ENCODE measurements around the gene BMPR1B.
"Not testable (repeated sequence)": the region's sequence is repeated elsewhere in the genome, so short reads cannot be mapped to it uniquely, and the experiment has no call there.

The BMPR1B gene

DNA sequence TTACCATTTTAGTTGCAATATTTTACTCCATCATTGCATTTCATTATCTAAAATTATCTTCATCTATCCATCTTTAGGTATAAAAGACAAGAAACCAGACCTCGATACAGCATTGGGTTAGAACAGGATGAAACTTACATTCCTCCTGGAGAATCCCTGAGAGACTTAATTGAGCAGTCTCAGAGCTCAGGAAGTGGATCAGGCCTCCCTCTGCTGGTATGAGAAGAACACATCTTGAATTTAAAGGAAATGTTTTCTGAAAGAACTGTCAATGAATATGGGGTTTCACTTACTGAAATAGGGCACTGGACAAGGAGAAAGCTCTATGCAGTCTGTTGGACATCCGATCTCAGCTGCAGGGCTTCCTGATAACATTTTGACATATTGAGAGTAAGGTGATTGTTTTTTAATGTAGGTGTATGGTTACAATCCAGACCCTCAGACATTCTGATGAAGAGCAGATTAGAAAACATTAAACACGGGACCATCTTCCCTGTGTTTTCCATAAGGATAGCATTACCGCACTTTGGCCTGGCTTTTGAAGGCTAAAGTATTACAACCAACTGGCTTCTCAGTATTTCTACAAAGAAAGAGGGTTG lies 367.2 kb downstream of the BMPR1B start:
- Histone ChIP-seq H3K4me1 (ENCODE audit: insufficient read depth, low read length) (peaks cover 12% of the 10 kb centered on the region), H3K9ac (ENCODE audit: low read depth, low read length) (no peak overlapping the region), H3K9me3 (ENCODE audit: insufficient read depth, low read length, severe bottlenecking) (no peaks in the 10 kb centered on the region), H3K36me3 (ENCODE audit: insufficient read depth, low read length) (peaks cover 65% of the 10 kb centered on the region), H4K20me1 (ENCODE audit: insufficient read depth, low read length) (no peaks in the 10 kb centered on the region), H3K27me3 (ENCODE audit: insufficient read depth, low read length, poor library complexity) (no peaks in the 10 kb centered on the region), H3K4me3 (ENCODE audit: low read depth in 1 of 2, low read length in 2 of 2) (no peak overlapping the region), H3K4me2 (ENCODE audit: insufficient read depth, low read length) (no peak overlapping the region), H3K79me2 (ENCODE audit: insufficient read depth, low read length) (no peaks in the 10 kb centered on the region; the same call in 1 of the 2 replicates), H3K27ac (ENCODE audit: low read length) (no peak overlapping the region), H2AFZ (ENCODE audit: low read depth, low read length) (no peak overlapping the region)
- peak; percentile 23 for DNase-seq
- peak; percentile 61; the same call in 2 of the 3 replicates for ATAC-seq (ENCODE audit: insufficient read depth, low read depth)
- TF ChIP-seq EZH2 (IDR thresholded peaks at IDR 0.05; ENCODE audit: borderline replicate concordance, low read depth, low read length, severe bottlenecking): no peak
- TF ChIP-seq, protein P1, sequence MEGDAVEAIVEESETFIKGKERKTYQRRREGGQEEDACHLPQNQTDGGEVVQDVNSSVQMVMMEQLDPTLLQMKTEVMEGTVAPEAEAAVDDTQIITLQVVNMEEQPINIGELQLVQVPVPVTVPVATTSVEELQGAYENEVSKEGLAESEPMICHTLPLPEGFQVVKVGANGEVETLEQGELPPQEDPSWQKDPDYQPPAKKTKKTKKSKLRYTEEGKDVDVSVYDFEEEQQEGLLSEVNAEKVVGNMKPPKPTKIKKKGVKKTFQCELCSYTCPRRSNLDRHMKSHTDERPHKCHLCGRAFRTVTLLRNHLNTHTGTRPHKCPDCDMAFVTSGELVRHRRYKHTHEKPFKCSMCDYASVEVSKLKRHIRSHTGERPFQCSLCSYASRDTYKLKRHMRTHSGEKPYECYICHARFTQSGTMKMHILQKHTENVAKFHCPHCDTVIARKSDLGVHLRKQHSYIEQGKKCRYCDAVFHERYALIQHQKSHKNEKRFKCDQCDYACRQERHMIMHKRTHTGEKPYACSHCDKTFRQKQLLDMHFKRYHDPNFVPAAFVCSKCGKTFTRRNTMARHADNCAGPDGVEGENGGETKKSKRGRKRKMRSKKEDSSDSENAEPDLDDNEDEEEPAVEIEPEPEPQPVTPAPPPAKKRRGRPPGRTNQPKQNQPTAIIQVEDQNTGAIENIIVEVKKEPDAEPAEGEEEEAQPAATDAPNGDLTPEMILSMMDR (IDR thresholded peaks at IDR 0.05; ENCODE audit: borderline replicate concordance, extremely low read depth, low read length, poor library complexity, severe bottlenecking): peak; percentile 56

DNA sequence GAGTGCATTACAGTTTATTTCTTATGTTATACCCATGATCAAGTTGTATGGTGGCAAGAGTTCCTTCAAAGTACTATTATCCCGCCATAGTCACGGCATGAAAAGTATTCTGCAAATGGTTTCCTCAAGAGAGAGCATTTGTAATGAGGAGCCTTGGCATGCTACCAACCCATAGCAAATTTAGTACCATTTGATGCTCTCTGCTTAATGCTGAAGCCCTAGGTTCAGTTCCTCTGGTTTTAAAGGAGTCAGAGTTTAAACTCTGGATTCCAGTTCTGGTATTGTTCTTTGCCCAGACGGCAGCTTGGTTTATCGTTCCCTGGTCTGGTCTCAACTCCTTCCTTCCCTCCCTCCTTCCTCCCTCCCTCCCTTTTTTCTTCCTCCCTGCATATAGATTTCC lies 371.3 kb downstream of the BMPR1B start:
- Histone ChIP-seq H4K20me1 (ENCODE audit: insufficient read depth, low read length) (no peaks in the 10 kb centered on the region), H3K27ac (ENCODE audit: low read length) (no peak overlapping the region), H3K9me3 (ENCODE audit: insufficient read depth, low read length, severe bottlenecking) (peaks cover 4% of the 10 kb centered on the region), H3K79me2 (ENCODE audit: insufficient read depth, low read length) (no peaks in the 10 kb centered on the region; the same call in 1 of the 2 replicates), H3K4me2 (ENCODE audit: insufficient read depth, low read length) (no peak overlapping the region), H3K36me3 (ENCODE audit: insufficient read depth, low read length) (peaks cover 85% of the 10 kb centered on the region), H3K4me1 (ENCODE audit: insufficient read depth, low read length) (peaks cover 16% of the 10 kb centered on the region), H3K27me3 (ENCODE audit: insufficient read depth, low read length, poor library complexity) (no peaks in the 10 kb centered on the region), H3K4me3 (ENCODE audit: low read depth in 1 of 2, low read length in 2 of 2) (no peak overlapping the region), H2AFZ (ENCODE audit: low read depth, low read length) (no peak overlapping the region), H3K9ac (ENCODE audit: low read depth, low read length) (no peak overlapping the region)
- TF ChIP-seq EZH2 (IDR thresholded peaks at IDR 0.05; ENCODE audit: borderline replicate concordance, low read depth, low read length, severe bottlenecking): no peak
- TF ChIP-seq, protein P1 (IDR thresholded peaks at IDR 0.05; ENCODE audit: borderline replicate concordance, extremely low read depth, low read length, poor library complexity, severe bottlenecking): no peak
- ATAC-seq (ENCODE audit: insufficient read depth, low read depth) (no peak), DNase-seq (no peak)

DNA sequence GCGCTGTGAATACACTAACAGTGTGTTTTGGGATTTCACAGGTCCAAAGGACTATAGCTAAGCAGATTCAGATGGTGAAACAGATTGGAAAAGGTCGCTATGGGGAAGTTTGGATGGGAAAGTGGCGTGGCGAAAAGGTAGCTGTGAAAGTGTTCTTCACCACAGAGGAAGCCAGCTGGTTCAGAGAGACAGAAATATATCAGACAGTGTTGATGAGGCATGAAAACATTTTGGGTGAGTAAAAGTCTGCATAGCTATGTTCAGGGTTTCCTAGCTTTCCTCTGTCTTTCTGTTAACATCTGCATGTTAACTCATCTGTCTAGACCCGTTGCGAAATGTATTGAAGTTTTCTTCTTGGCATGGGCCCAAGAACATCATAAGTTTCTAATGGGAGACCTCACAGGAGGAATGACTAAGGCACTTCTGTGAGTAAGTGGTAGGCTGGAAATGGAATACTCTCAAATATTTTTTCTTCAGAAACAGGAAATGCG lies 372.1 kb downstream of the BMPR1B start:
- Histone ChIP-seq H3K36me3 (ENCODE audit: insufficient read depth, low read length) (peaks cover 83% of the 10 kb centered on the region), H3K9ac (ENCODE audit: low read depth, low read length) (no peak overlapping the region), H3K27me3 (ENCODE audit: insufficient read depth, low read length, poor library complexity) (no peaks in the 10 kb centered on the region), H4K20me1 (ENCODE audit: insufficient read depth, low read length) (no peaks in the 10 kb centered on the region), H3K9me3 (ENCODE audit: insufficient read depth, low read length, severe bottlenecking) (peaks cover 5% of the 10 kb centered on the region), H2AFZ (ENCODE audit: low read depth, low read length) (no peak overlapping the region), H3K4me2 (ENCODE audit: insufficient read depth, low read length) (no peak overlapping the region), H3K27ac (ENCODE audit: low read length) (peak overlapping the region; percentile 46; the same call in 1 of the 2 replicates), H3K4me3 (ENCODE audit: low read depth in 1 of 2, low read length in 2 of 2) (no peak overlapping the region), H3K4me1 (ENCODE audit: insufficient read depth, low read length) (peaks cover 16% of the 10 kb centered on the region), H3K79me2 (ENCODE audit: insufficient read depth, low read length) (no peaks in the 10 kb centered on the region; the same call in 1 of the 2 replicates)
- no peak for TF ChIP-seq EZH2 (IDR thresholded peaks at IDR 0.05; ENCODE audit: borderline replicate concordance, low read depth, low read length, severe bottlenecking)
- TF ChIP-seq, protein P1 (IDR thresholded peaks at IDR 0.05; ENCODE audit: borderline replicate concordance, extremely low read depth, low read length, poor library complexity, severe bottlenecking): no peak
- DNase-seq (peak; percentile 43), ATAC-seq (ENCODE audit: insufficient read depth, low read depth) (peak; percentile 84)

DNA sequence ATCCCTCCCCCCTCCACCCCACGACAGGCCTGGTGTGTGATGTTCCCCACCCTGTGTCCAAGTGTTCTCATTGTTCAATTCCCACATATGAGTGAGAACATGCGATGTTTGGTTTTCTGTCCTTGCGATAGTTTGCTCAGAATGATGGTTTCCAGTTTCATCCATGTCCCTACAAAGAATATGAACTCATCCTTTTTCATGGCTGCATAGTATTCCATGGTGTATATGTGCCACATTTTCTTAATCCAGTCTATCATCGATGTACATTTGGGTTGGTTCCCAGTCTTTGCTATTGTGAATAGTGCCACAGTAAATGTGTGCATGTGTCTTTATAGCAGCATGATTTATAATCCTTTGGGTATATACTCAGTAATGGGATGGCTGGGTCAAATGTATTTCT lies 376.3 kb downstream of the BMPR1B start:
- not testable (repeated sequence) for H4K20me1 ChIP-seq (ENCODE audit: insufficient read depth, low read length); H3K27ac ChIP-seq (ENCODE audit: low read length); H3K9ac ChIP-seq (ENCODE audit: low read depth, low read length); H3K9me3 ChIP-seq (ENCODE audit: insufficient read depth, low read length, severe bottlenecking); H3K79me2 ChIP-seq (ENCODE audit: insufficient read depth, low read length); DNase-seq; ATAC-seq (ENCODE audit: insufficient read depth, low read depth); H2AFZ ChIP-seq (ENCODE audit: low read depth, low read length); H3K4me3 ChIP-seq (ENCODE audit: low read depth in 1 of 2, low read length in 2 of 2); H3K4me2 ChIP-seq (ENCODE audit: insufficient read depth, low read length); H3K27me3 ChIP-seq (ENCODE audit: insufficient read depth, low read length, poor library complexity)
- peaks cover 14% of the 10 kb centered on the region for H3K4me1 ChIP-seq (ENCODE audit: insufficient read depth, low read length)
- H3K36me3 ChIP-seq (ENCODE audit: insufficient read depth, low read length): peaks cover 64% of the 10 kb centered on the region

DNA sequence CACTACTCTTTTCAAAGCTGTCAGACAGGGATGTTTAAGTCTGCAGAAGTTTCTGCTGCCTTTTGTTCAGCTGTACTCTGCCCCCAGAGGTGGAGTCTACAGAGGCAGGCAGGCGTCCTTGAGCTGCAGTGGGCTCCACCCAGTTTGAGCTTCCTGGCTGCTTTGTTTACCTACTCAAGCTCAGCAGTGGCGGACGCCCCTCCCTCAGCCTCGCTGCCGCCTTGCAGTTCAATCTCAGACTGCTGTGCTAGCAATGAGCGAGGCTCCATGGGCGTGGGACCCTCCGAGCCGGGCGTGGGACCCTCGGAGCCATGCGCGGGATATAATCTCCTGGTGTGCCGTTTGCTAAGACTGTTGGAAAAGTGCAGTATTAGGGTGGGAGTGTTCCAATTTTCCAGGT lies 381.7 kb downstream of the BMPR1B start:
- not testable (repeated sequence) for H3K9ac ChIP-seq (ENCODE audit: low read depth, low read length); DNase-seq; H3K4me2 ChIP-seq (ENCODE audit: insufficient read depth, low read length); ATAC-seq (ENCODE audit: insufficient read depth, low read depth); H2AFZ ChIP-seq (ENCODE audit: low read depth, low read length); H3K79me2 ChIP-seq (ENCODE audit: insufficient read depth, low read length); H3K27me3 ChIP-seq (ENCODE audit: insufficient read depth, low read length, poor library complexity); H3K4me3 ChIP-seq (ENCODE audit: low read depth in 1 of 2, low read length in 2 of 2); H3K4me1 ChIP-seq (ENCODE audit: insufficient read depth, low read length); H3K9me3 ChIP-seq (ENCODE audit: insufficient read depth, low read length, severe bottlenecking); H3K27ac ChIP-seq (ENCODE audit: low read length); H4K20me1 ChIP-seq (ENCODE audit: insufficient read depth, low read length)
- peaks cover 60% of the 10 kb centered on the region for H3K36me3 ChIP-seq (ENCODE audit: insufficient read depth, low read length)

All from DND-41 (cell line).